PC-3 (cell line): ENCODE measurements around the gene UGCG. TPM values are rescaled to one million over a fixed set of nuclear protein-coding genes. Genes with fewer than 3 reads are reported as not detected.

Source experiments
- ATAC-seq: fragments of 200-7000 bp; cut with Tn5 transposase; 2 replicates; pipeline ENCODE4 v1.9.1; 2020; ENCODE audit warnings: mild to moderate bottlenecking, moderate library complexity
- BruUV-seq: library from RNA; stranded (reverse); fragments of 400-500 nt; replicated peaks from 2 replicates; lab custom pipeline; 2021; lab: Mats Ljungman, UMichigan
- CTCF ChIA-PET: fragments of 300-600 bp; sonication (Branson Sonifier 250); formaldehyde crosslinking; loops from one replicate; lab custom pipeline; 2022; ENCODE audit warnings: antibody characterized with exemption; lab: Charles Lee
- POLR2A ChIA-PET: fragments of 300-600 bp; sonication (Branson Sonifier 250); formaldehyde crosslinking; loops from one replicate; lab custom pipeline; 2022; ENCODE audit warnings: antibody characterized with exemption; ENCODE audit not compliant: unreplicated experiment; lab: Charles Lee
- DNase-seq: peaks from one replicate; pipeline ENCODE4 v3.0.0-alpha.2; 2015
- H2AFZ ChIP-seq: fragments of 300-600 bp; sonication (generic); 2 replicates; pipeline ENCODE4 v1.6.0; 2016; ENCODE audit warnings: antibody characterized with exemption, low read length
- H3F3A ChIP-seq: fragments of 300-600 bp; sonication (generic); one replicate; pipeline ENCODE4 v1.6.0; 2017; ENCODE audit warnings: antibody characterized with exemption, low read length, control low read depth, mild to moderate bottlenecking; ENCODE audit not compliant: unreplicated experiment
- H3K27ac ChIP-seq: fragments of 300-600 bp; sonication (generic); 2 replicates; pipeline ENCODE4 v1.5.1; 2016; ENCODE audit warnings: mild to moderate bottlenecking, low read length
- H3K27me3 ChIP-seq: fragments of 300-600 bp; sonication (generic); 2 replicates; pipeline ENCODE4 v1.6.1; 2016; ENCODE audit warnings: low read length, mixed read lengths
- H3K36me3 ChIP-seq: fragments of 300-600 bp; sonication (generic); 2 replicates; pipeline ENCODE4 v1.6.1; 2016; ENCODE audit warnings: low read depth, mixed run types, low read length, mixed read lengths
- H3K4me1 ChIP-seq: fragments of 300-600 bp; sonication (generic); 2 replicates; pipeline ENCODE4 v1.5.1; 2016; ENCODE audit warnings: low read length; ENCODE audit not compliant: insufficient read depth
- H3K4me2 ChIP-seq: fragments of 300-600 bp; sonication (generic); 2 replicates; pipeline ENCODE4 v1.6.0; 2016; ENCODE audit warnings: low read length
- H3K4me3 ChIP-seq: fragments of 300-600 bp; sonication (generic); 2 replicates; pipeline ENCODE4 v1.5.1; 2016; ENCODE audit warnings: mild to moderate bottlenecking, low read length, mixed read lengths
- H3K79me2 ChIP-seq: fragments of 300-600 bp; sonication (generic); 2 replicates; pipeline ENCODE4 v1.6.1; 2017; ENCODE audit warnings: low read length, mixed read lengths
- H3K9ac ChIP-seq: fragments of 300-600 bp; sonication (generic); 2 replicates; pipeline ENCODE4 v1.6.0; 2016; ENCODE audit warnings: mild to moderate bottlenecking, low read length
- H3K9me2 ChIP-seq: fragments of 300-600 bp; sonication (generic); replicated peaks from 2 replicates; pipeline ENCODE4 v1.6.1; 2016; ENCODE audit warnings: mixed run types, low read length, mixed read lengths
- H3K9me3 ChIP-seq: fragments of 300-600 bp; sonication (generic); 2 replicates; pipeline ENCODE4 v1.6.1; 2016; ENCODE audit warnings: low read length, mixed read lengths
- H4K20me1 ChIP-seq: fragments of 300-600 bp; sonication (generic); 2 replicates; pipeline ENCODE4 v1.6.1; 2016; ENCODE audit warnings: low read length, mixed read lengths
- EZH2 ChIP-seq: fragments of 300-600 bp; sonication (generic); IDR thresholded peaks from one replicate; pipeline ENCODE4 v1.6.1; 2017; ENCODE audit warnings: antibody characterized with exemption, mild to moderate bottlenecking, low read length; ENCODE audit not compliant: unreplicated experiment
- EZH2phosphoT487 ChIP-seq: fragments of 300-600 bp; sonication (generic); IDR thresholded peaks from 2 replicates; pipeline ENCODE4 v1.6.1; 2018; ENCODE audit warnings: mild to moderate bottlenecking, antibody characterized with exemption, low read length, borderline replicate concordance
- intact Hi-C: fragments of 100-400 bp; cut with micrococcal nuclease; formaldehyde crosslinking; loops from 2 replicates; pipeline ENCODE4 v1.9.0; 2023
- total RNA-seq: library from RNA; depleted of rRNA; stranded (reverse); fragments of >200 nt; gene quantifications from 2 replicates; pipeline ENCODE4 v1.2.3, GENCODE V29; 2014
- TF ChIP-seq, protein P1 (sequence below): fragments of 300-600 bp; sonication (generic); conservative IDR thresholded peaks from 2 replicates; pipeline ENCODE4 v1.5.1; 2017; ENCODE audit warnings: antibody characterized with exemption, low read depth, mild to moderate bottlenecking, low read length

UGCG gene
- total RNA-seq, 1 experiment from 2014 or later = 29.4 TPM

DNA sequence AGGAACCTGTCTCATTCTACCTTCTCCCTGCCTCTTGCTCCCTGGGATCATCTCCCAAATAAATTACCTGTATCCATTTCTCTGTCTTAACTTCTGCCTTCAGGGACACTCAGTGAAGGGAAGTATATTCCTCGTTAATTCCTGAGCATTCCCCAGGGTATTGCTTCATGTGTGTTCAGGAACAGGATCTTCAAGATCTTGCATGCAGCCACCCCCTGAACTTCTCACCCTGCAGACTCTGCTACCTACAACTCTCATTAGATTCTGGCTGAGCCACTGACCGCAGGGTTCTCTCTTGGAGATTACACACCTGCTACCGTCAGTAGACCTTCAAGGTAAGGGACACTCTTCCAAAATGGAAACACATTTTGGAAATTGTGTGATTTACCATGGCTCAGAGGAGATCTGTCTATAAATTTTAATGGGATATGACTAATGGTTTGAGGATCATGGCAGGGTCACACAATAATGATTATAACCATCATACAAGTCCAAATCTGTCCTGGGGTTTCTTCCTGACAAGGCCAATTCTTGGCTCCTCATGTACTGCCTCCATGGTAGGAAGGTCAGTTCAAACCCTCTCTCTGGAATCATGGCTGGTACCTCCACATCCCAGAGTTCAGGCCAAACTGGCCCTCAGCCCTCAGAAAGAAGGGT lies 38.9 kb upstream of the UGCG start:
- H3K9me2 ChIP-seq = no peaks in the 10 kb centered on the region
- H3K4me1 ChIP-seq = peaks cover 18% of the 10 kb centered on the region
- H3K4me3 ChIP-seq = no peak overlapping the region
- H3K36me3 ChIP-seq = no peaks in the 10 kb centered on the region
- H3K27ac ChIP-seq = peak overlapping the region; percentile 90
- H3F3A ChIP-seq = no peaks in the 10 kb centered on the region
- TF ChIP-seq EZH2 (no peak), EZH2phosphoT487 (no peak)
- TF ChIP-seq, protein P1, sequence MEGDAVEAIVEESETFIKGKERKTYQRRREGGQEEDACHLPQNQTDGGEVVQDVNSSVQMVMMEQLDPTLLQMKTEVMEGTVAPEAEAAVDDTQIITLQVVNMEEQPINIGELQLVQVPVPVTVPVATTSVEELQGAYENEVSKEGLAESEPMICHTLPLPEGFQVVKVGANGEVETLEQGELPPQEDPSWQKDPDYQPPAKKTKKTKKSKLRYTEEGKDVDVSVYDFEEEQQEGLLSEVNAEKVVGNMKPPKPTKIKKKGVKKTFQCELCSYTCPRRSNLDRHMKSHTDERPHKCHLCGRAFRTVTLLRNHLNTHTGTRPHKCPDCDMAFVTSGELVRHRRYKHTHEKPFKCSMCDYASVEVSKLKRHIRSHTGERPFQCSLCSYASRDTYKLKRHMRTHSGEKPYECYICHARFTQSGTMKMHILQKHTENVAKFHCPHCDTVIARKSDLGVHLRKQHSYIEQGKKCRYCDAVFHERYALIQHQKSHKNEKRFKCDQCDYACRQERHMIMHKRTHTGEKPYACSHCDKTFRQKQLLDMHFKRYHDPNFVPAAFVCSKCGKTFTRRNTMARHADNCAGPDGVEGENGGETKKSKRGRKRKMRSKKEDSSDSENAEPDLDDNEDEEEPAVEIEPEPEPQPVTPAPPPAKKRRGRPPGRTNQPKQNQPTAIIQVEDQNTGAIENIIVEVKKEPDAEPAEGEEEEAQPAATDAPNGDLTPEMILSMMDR = no peak
- no TSS peak for BruUV-seq
- intact Hi-C loops = no loop called here
- H3K27me3 ChIP-seq = no peaks in the 10 kb centered on the region
- H2AFZ ChIP-seq = peak overlapping the region; percentile 24; the same call in 1 of the 2 replicates
- H3K4me2 ChIP-seq = peak overlapping the region; percentile 22
- POLR2A ChIA-PET = no interaction called here
- CTCF ChIA-PET = no interaction called here
- peak overlapping the region; percentile 35 for H3K9ac ChIP-seq
- no peaks in the 10 kb centered on the region for H3K79me2 ChIP-seq
- H4K20me1 ChIP-seq = no peaks in the 10 kb centered on the region
- ATAC-seq (peak; percentile 93), DNase-seq (peak; percentile 87)
- no peaks in the 10 kb centered on the region for H3K9me3 ChIP-seq

DNA sequence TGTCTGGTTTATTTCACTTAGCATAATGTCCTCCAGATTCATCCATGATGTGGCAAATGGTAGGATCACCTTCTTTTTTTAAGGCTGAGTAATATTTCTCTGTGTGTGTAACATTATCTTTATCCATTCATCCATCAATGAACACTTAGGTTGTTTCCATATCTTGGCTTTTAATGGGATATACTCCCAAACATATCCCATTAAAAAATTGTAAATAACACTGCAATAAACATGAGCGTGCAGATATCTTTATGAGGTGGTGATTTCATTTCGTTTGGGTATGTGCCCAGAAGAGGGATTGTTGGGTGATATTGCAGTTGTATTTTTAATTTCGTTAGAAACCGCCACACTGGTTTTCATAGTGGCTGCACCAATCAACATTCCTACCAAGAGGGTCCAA lies 36.2 kb upstream of the UGCG start:
- CTCF ChIA-PET = interaction anchor here (0.7 kb wide), 1 partner anchor 985 kb away, joined by 5 read pairs; no protein-coding TSS in a partner anchor
- POLR2A ChIA-PET = no interaction called here
- no peaks in the 10 kb centered on the region for H3K36me3 ChIP-seq
- no peaks in the 10 kb centered on the region for H3K9me3 ChIP-seq
- no peaks in the 10 kb centered on the region for H3K27me3 ChIP-seq
- no peak overlapping the region for H3K9ac ChIP-seq
- H4K20me1 ChIP-seq = no peaks in the 10 kb centered on the region
- DNase-seq = peak; percentile 16
- no peak overlapping the region for H3K4me2 ChIP-seq
- H3K4me3 ChIP-seq = no peak overlapping the region
- no peaks in the 10 kb centered on the region for H3K79me2 ChIP-seq
- 0 out of 2 replicates have a peak overlapping the region, but pooled peaks have one; percentile 20 for H3K27ac ChIP-seq
- no peak for TF ChIP-seq EZH2phosphoT487
- TF ChIP-seq, protein P1 = no peak
- no peak for TF ChIP-seq EZH2
- no peak for ATAC-seq
- H3F3A ChIP-seq = no peaks in the 10 kb centered on the region
- intact Hi-C loops = no loop called here
- peaks cover 23% of the 10 kb centered on the region for H3K4me1 ChIP-seq
- BruUV-seq = no TSS peak
- H3K9me2 ChIP-seq = no peaks in the 10 kb centered on the region
- H2AFZ ChIP-seq = no peak overlapping the region

DNA sequence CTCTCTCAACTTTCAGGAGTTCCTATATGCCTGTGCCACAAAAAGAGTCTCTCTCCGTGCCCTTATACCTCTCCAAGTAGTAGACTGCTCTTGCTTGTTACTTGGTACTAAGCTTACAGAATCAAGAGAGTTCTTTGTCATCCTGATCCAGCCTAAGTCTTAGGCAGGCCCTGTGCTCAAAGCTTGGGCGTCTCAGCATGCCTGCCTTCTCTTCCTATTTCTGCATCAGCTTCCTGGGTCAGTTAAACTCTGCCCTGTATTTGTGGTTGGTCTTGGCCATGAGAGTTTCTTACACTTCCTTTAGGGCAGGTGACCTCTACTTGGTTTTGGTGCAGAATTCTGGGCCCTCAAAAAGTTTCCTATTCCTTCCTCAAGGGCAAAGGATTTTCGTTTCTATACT lies 33.0 kb upstream of the UGCG start:
- Histone ChIP-seq H3K27ac (no peak overlapping the region), H3K4me2 (no peak overlapping the region), H3K9ac (no peak overlapping the region), H2AFZ (no peak overlapping the region), H3F3A (no peaks in the 10 kb centered on the region), H3K4me1 (peaks cover 17% of the 10 kb centered on the region; the same call in 1 of the 2 replicates), H4K20me1 (no peaks in the 10 kb centered on the region), H3K4me3 (no peak overlapping the region), H3K9me2 (no peaks in the 10 kb centered on the region), H3K27me3 (no peaks in the 10 kb centered on the region), H3K36me3 (no peaks in the 10 kb centered on the region), H3K79me2 (no peaks in the 10 kb centered on the region), H3K9me3 (no peaks in the 10 kb centered on the region)
- ChIA-PET POLR2A (no interaction called here), CTCF (no interaction called here)
- intact Hi-C loops = no loop called here
- DNase-seq (no peak), ATAC-seq (no peak)
- TF ChIP-seq EZH2phosphoT487 = no peak
- no peak for TF ChIP-seq EZH2
- TF ChIP-seq, protein P1 = no peak
- BruUV-seq = no TSS peak
